ENCODE measurements around the gene PSMD4.

Gene PSMD4

DNA sequence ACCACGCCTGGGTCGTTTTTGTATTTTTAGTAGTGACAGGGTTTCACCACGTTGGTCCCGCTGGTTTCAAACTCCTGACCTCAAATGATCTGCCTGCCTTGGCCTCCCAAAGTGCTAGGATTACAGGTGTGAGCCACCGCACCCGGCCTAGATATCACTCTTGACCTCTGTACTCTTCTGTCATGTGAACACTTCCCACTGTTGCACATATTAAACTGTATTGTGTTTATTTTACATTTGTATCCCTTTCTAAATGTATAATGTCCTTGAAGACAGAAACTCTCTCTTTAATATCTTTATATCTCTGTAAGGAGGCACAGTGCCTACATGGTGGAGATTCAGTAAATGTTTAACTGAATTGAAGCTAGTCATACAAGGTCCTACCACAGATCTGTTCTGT is 19.3 kb upstream of the PSMD4 start:
- no peak for DNase-seq (ENCODE audit: low read depth)
- TF ChIP-seq, protein P1, sequence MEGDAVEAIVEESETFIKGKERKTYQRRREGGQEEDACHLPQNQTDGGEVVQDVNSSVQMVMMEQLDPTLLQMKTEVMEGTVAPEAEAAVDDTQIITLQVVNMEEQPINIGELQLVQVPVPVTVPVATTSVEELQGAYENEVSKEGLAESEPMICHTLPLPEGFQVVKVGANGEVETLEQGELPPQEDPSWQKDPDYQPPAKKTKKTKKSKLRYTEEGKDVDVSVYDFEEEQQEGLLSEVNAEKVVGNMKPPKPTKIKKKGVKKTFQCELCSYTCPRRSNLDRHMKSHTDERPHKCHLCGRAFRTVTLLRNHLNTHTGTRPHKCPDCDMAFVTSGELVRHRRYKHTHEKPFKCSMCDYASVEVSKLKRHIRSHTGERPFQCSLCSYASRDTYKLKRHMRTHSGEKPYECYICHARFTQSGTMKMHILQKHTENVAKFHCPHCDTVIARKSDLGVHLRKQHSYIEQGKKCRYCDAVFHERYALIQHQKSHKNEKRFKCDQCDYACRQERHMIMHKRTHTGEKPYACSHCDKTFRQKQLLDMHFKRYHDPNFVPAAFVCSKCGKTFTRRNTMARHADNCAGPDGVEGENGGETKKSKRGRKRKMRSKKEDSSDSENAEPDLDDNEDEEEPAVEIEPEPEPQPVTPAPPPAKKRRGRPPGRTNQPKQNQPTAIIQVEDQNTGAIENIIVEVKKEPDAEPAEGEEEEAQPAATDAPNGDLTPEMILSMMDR (IDR thresholded peaks at IDR 0.05; ENCODE audit: low read length, missing control alignments), result no peak
- H3K4me3 ChIP-seq (replicated peaks; ENCODE audit: low read depth, low read length), result no peak overlapping the region

- TF ChIP-seq, protein P1 (IDR thresholded peaks at IDR 0.05; ENCODE audit: low read length, missing control alignments), result no peak
- no peak overlapping the region for H3K4me3 ChIP-seq (replicated peaks; ENCODE audit: low read depth, low read length)
- DNase-seq (ENCODE audit: low read depth), result no peak
Measured at GRCh38 chr1:151237678-151238466, 16.7 kb upstream of the PSMD4 start.

GRCh38 chr1:151238467-151238739 is 16.1 kb upstream of the PSMD4 start:
- no peak overlapping the region for H3K4me3 ChIP-seq (replicated peaks; ENCODE audit: low read depth, low read length)
- TF ChIP-seq, protein P1 (IDR thresholded peaks at IDR 0.05; ENCODE audit: low read length, missing control alignments), result no peak
- peak; percentile 67 for DNase-seq (ENCODE audit: low read depth)

DNA sequence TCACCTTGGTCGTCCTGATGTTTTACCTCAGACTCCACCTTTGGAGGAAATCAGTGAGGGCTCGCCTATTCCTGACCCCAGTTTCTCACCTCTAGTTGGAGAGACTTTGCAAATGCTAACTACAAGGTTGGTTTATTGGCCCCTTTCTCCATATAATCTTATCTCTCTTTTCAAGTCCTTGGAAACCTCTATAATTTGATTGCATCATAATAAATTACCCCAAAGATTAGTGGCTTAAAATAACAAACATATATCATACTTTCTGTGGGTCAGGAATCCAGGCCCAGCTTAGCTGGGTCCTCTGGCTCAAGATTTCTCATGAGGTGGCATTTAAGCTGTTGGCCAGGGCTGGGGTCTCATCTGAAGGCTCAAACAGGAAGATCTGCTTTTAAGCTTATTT is 12.1 kb upstream of the PSMD4 start:
- TF ChIP-seq, protein P1 (IDR thresholded peaks at IDR 0.05; ENCODE audit: low read length, missing control alignments), result no peak

GRCh38 chr1:151243683-151244216 is 10.8 kb upstream of the PSMD4 start:
- DNase-seq (ENCODE audit: low read depth), result no peak
- H3K4me3 ChIP-seq (replicated peaks; ENCODE audit: low read depth, low read length), result no peak overlapping the region
- TF ChIP-seq, protein P1 (IDR thresholded peaks at IDR 0.05; ENCODE audit: low read length, missing control alignments), result no peak

More for the DNA sequence above, 12.1 kb upstream of the PSMD4 start:
- DNase-seq (ENCODE audit: low read depth), result no peak
- no peak overlapping the region for H3K4me3 ChIP-seq (replicated peaks; ENCODE audit: low read depth, low read length)

DNA sequence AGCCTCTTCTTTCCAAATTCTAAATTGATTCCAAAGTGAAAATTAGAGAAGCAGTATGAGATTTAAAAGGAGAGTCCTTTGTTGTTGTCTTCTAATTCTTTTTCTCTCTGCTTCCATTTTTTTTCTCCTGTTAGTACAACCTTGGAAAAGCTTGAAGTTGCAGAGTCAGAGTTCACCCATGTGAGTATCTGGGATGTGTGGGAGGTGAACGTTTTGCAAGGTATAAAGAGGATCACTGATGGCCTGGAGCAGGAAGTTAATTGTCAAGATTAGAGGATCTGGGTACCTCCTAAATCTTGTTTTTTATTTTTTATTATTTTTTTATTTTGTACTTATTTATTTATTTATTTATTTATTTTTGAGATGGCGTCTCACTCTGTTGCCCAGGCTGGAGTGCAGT is 7.7 kb upstream of the PSMD4 start:
- no peak overlapping the region for H3K4me3 ChIP-seq (replicated peaks; ENCODE audit: low read depth, low read length)
- DNase-seq (ENCODE audit: low read depth), result no peak
- TF ChIP-seq, protein P1 (IDR thresholded peaks at IDR 0.05; ENCODE audit: low read length, missing control alignments), result no peak

Data from fibroblast of pulmonary artery (primary cell).